NCI-H1436 (cell line): ENCODE results near the gene PAK5.

Experiments used
- DNase-seq: peaks from one replicate; lab custom pipeline; 2025; lab: John Stamatoyannopoulos, UW

The PAK5 gene

DNA sequence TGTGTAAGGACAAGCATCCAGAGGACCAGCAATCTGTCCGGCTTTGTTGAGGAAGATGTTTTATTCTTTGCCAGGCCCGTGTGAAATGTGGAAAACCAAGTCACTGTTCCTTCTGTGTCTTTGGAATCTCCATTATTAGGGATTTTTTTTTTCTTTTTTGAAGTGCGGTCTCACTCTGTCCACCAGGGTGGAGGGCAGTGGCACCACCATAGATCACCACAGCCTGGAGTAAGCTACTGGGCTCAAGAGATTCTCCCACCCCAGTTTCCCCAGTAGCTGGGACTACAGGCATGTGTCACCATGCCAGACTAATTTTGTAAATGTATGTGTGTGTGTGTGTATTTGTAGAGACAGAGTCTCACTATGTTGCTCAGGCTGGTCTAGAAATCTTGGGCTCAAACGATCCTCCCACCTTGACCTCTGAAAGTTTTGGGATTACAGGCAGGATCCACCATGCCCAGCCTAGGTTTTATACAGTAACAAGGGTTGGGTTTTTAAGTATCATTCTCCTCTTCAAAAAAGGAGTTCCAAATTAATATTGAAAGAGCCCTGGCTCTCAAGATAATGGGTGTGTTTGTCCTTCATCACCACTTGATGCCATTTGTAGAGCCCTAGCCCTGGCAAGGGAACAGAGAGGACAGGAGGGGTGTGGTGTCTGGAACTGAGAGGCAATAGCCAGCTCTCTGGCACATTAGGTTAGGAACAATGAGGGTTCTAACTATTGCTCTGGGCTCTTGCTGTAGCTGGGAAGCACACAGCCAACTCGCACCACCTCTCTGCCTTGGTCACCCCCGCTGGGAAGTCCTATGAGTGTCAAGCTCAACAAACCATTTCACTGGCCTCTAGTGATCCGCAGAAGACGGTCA is 321.3 kb downstream of the PAK5 start:
- no peak for DNase-seq

DNA sequence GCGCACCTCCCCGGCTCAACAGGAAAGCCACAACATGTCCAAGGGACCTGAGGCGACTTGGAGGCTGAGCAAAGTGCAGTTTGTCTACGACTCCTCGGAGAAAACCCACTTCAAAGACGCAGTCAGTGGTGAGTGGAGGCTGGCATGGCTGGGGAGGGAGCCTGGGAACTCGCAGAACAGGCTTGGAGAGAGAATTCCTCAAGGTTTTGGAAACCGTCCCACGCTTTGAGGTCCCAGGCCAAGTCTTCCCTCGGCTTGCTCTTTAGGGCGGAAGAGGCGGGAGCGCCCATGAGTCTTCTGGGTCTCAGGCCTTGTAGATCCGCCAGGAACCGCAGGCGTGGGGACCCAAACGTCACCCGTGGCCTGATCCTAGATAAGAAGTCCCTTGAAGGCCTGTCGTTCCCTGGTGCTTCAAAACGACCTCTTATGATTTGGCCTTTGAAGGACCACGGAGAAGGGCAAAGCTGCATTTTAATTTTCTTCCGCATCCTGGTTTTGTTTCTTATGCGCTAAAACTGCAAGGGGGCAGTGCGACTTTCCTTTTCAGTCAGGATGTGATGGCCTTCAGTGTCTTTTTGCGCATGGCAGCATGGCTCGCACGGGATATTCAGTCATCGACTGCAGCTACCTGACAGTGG is 322.5 kb downstream of the PAK5 start:
- DNase-seq = no peak

- DNase-seq = no peak
Observed at GRCh38 chr20:9515741-9516233, 323.1 kb downstream of the PAK5 start.

DNA sequence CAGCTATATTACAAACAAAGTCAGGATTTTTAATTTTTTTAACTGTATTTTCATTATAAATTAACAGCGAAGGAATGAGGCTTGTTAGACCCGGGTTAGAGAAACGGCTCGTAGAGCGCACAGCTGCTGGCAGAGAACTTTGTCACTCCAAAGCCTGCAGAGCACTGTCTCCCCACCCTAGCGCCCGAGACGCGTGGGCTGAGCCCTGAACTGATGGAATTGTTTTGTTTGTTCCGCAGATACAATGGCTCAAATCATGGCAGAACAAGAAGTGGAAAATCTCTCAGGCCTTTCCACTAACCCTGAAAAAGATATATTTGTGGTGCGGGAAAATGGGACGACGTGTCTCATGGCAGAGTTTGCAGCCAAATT is 323.7 kb downstream of the PAK5 start:
- DNase-seq = no peak

GRCh38 chr20:9514461-9515213 is 324.2 kb downstream of the PAK5 start, which contains the start of gene LAMP5:
LAMP5 (plus strand) TSS chr20:9514590; CDS start chr20:9514853, 263 bp downstream.
- peak; percentile 14 for DNase-seq

GRCh38 chr20:9514072-9514460 is 324.8 kb downstream of the PAK5 start:
- DNase-seq = no peak

DNA sequence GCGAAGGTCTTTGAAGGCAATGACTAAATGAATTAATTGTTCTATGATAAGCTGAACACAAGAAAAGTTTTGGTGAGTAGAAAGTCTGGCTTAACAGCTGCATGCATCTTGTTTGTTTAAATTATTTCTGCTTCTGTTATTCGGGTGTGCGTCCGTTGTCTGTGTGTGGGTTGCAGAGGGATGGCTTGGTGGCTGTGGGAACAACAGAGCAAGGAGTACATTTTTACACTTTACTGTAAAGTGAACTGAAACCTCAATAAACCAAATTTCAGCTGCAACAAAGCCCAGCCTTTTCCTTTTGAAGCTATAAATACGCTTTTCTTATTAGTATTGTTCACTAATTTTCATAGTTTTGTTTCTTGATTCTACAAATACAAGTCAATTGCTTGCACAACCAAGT is 328.0 kb downstream of the PAK5 start:
- DNase-seq = no peak

GRCh38 chr20:9509246-9509645 is 329.6 kb downstream of the PAK5 start:
- DNase-seq = no peak

DNA sequence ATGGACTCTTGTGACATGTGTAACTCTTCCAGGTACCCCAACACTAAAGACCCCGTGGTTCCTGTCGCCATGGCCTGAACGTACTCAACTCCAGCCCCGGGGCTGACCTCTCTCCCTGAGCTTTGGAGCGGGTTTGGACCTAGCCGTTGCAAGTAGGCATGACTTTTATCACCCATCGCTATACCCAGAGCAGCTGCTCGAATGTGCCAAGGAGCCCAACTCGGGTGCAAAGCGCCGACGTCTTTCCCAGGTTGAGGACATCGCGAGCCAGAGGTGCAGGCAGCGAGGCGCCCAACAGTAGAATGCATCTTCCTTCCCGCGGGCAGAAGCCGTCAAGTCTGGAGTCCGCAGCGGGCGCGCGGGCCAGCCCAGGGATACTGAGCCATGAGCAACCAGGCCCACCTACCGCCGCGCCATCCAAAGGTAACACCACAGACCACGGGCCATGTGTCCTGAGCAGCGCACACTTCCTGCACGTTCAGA is 330.1 kb downstream of the PAK5 start:
- DNase-seq = no peak

GRCh38 chr20:9508240-9508661 is 330.6 kb downstream of the PAK5 start:
- DNase-seq = no peak

DNA sequence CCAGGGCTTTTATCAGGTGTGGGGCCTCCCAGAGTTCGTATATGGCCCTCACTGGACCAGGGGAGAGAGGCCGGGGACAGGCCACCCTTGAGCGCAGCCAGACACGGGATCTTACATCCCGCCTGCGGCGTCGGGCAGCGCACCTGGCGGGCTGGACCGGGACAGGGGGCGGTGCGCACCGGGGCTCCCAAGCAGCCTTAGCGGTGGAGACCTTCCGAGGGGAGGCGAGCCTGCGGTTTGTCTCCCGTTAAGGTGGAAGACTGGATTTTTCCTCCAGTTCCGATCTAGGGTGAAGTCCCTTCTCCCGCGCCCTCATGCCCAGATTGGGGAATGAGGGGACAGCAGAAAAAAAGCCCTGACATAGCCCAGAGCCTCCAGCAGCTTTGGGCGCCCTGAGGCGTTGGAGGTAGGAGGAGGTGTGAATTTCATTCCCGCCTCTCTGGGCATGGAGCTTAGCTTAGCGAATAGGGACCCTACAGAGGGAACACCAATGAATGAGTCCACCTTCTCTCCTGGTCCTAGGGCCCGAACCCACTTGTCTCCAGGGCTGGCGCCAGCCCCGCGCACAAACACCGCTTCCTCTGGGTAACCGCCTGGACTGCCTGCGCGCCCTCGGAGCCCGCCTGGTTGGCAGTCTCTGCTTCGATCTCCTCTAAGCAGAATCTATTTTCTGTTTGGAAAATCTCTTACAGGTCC is 331.2 kb downstream of the PAK5 start:
- DNase-seq = no peak

GRCh38 chr20:9506964-9507369 is 331.9 kb downstream of the PAK5 start:
- DNase-seq = no peak

DNA sequence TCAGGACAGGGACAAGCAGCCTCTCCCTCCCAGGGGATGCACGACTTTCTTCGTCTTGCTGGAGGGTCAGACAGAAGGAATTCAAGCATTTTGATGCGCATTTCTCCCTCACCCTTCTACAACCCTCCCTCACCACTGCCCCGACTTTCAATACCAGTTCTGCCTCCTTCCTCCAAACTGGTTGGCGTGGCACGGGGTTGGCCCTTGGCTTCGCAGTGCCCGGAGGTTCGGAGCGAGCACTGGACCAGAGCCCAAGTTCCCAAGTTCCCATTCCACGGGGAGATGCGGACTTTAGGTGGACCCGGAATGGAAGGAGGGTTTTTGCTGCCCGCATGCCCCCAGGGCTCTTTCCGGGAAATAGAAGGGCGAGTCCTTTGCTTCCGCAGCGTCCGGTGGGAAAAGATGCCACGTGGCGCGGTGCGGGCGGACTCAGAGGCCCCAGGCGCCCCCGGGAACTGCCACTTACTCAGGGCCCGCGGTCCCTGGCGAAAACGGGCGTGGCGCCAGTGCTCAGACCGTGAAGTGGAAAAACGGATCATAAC is 332.5 kb downstream of the PAK5 start:
- DNase-seq = no peak

DNA sequence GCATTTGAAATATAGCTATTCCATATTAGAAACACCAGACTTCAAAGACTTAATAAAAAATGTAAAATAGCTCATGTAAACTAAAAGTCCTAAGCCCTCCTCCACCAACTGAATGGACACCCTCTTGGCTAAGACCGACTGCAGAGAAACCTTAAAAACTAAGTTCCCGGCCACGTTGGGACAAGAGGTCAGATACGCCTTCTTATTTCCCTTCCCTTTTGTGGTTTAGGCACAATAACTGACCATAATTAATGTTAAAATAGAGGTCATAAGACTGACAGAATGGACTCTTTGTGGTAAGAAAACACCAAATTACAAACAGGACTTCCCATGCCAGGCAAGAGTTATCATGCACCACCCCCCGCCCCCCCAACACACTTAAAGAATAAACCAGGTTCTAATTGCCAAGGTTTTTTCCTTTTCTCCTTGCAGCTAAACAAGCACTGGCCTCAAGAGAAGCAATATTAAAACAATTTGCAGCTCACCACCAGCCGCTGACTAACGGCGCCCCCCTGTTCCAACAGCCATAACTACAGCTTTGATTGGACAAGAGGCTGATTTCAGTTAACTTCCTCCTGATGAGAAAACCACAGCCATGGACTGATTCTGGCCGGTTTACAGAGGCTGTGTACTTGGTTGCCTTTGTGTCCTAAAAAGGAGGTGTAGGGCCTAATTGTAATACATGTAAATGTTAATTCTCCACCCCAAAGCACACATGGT is 335.2 kb downstream of the PAK5 start:
- peak; percentile 36 for DNase-seq

- DNase-seq = no peak
Observed at GRCh38 chr20:9501473-9501872, 337.4 kb downstream of the PAK5 start.

DNA sequence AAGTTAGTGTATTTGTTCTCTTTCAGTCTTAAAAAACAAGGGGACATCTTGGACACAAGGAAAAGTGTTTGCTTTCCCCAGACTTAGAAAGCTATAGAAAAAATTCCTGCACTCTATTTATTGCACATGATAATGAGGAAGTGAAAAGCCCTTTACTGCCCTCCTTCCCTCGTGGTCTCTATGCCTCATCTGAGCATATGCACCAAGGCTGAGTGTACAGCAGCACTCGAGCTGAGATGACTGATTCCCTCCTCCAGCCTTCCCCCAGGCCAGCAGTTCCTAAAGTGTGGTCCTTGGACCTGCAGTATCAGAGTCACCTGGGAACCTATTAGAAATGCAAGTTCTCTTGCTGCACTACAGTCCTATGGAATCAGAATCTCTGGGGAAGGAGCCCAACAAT is 338.8 kb downstream of the PAK5 start:
- no peak for DNase-seq

- no peak for DNase-seq
Observed at GRCh38 chr20:9499126-9499899, 339.6 kb downstream of the PAK5 start.

DNA sequence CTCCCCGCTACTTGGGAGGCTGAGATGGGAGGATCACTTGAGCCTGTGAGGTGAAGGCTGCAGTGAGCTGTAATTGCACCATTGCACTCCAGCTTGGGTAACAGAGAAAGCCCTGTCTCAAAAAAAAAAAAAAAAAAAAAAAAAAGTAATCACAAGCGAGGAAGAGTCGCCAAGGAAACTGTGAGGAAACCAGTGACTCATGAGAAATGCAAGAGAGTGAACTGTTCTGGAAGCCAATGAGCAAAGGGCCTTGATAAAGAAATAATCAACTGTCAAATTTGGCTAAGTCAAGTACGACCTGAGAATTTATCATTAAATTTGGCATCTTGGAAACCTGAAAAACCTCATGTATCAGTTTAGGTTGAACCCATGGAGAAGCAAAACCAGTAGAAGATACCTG is 340.6 kb downstream of the PAK5 start:
- no peak for DNase-seq

- no peak for DNase-seq
Observed at GRCh38 chr20:9496155-9496554, 342.7 kb downstream of the PAK5 start.

DNA sequence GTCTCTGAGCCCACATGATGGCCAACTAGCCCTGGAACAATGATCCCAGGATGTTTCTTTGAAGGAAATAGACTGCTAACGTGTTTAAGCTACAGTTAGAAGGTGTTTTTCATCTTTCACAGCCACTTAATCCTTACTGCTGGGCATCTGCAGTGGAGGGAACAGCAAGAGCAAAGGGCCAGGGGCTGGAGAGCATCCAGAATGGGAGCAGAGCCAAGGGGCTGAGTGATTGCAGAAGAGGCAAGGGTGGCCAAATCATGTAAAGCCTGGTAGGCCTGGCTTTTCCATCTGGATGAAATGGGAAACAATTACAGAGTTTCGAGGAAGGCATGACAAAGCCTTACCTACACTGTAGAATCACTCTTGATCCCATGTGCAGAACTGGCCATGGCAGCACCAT is 343.2 kb downstream of the PAK5 start:
- DNase-seq = no peak
